Inflammatory macrophage (primary cell): ENCODE results near the gene NFKB2.

Experiments used
- DNase-seq, 2 donors: peaks; one replicate each; pipeline ENCODE4 v3.0.0-alpha.2; 2020 to 2022

The NFKB2 gene

GRCh38 chr10:102394801-102395399 lies 605 bp upstream of the NFKB2 start:
- DNase-seq, result peak; percentile 6 to 40

- DNase-seq, result no peak
These were observed 779 bp downstream of the NFKB2 start for GRCh38 chr10:102396317-102396650.

- no peak for DNase-seq
These were observed 1.2 kb downstream of the NFKB2 start for GRCh38 chr10:102396730-102397151.

GRCh38 chr10:102397222-102398171 lies 2.0 kb downstream of the NFKB2 start:
- DNase-seq, result no peak

GRCh38 chr10:102398172-102399020 lies 2.9 kb downstream of the NFKB2 start:
- no peak for DNase-seq

- peak; percentile 87 to 89 for DNase-seq
These were observed 3.9 kb downstream of the NFKB2 start for GRCh38 chr10:102399217-102400021.

- no peak for DNase-seq
These were observed 4.6 kb downstream of the NFKB2 start for GRCh38 chr10:102400076-102400475.

- no peak for DNase-seq
These were observed 5.3 kb downstream of the NFKB2 start for GRCh38 chr10:102400598-102401341.

- DNase-seq, result no peak
These were observed 5.8 kb downstream of the NFKB2 start for GRCh38 chr10:102401342-102401654.

GRCh38 chr10:102401735-102402511 lies 6.4 kb downstream of the NFKB2 start:
- no peak for DNase-seq

- DNase-seq, result no peak
These were observed 7.0 kb downstream of the NFKB2 start for GRCh38 chr10:102402512-102402896.

- no peak for DNase-seq
These were observed 7.6 kb downstream of the NFKB2 start for GRCh38 chr10:102403115-102403514.

- DNase-seq, result no peak
These were observed 9.0 kb downstream of the NFKB2 start for GRCh38 chr10:102404361-102405107.

- no peak for DNase-seq
These were observed 9.6 kb downstream of the NFKB2 start for GRCh38 chr10:102405108-102405571.

GRCh38 chr10:102405632-102406031 lies 10.1 kb downstream of the NFKB2 start:
- no peak for DNase-seq

- no peak for DNase-seq
These were observed 11.3 kb downstream of the NFKB2 start for GRCh38 chr10:102406815-102407214.

GRCh38 chr10:102407425-102408130 lies 12.1 kb downstream of the NFKB2 start:
- DNase-seq, result peak; percentile 20 to 55

- DNase-seq, result no peak
These were observed 12.7 kb downstream of the NFKB2 start for GRCh38 chr10:102408131-102408727.
